ENCODE measurements around the gene KRTAP5-3. TPM values are rescaled to one million over a fixed set of nuclear protein-coding genes. Genes with fewer than 3 reads are reported as not detected.
"Not testable (repeated sequence)": the region's sequence is repeated elsewhere in the genome, so short reads cannot be mapped to it uniquely, and the experiment has no call there.

KRTAP5-3 gene
- total RNA-seq, 1 donor from 2014 or later = not detected

GRCh38 chr11:1619449-1619848, 11.2 kb upstream of the KRTAP5-3 start:
- no peak for TF ChIP-seq CTCF (conservative IDR thresholded peaks at IDR 0.05; ENCODE audit: low read depth, low read length)
- DNase-seq (ENCODE audit: low read depth) = no peak

DNA sequence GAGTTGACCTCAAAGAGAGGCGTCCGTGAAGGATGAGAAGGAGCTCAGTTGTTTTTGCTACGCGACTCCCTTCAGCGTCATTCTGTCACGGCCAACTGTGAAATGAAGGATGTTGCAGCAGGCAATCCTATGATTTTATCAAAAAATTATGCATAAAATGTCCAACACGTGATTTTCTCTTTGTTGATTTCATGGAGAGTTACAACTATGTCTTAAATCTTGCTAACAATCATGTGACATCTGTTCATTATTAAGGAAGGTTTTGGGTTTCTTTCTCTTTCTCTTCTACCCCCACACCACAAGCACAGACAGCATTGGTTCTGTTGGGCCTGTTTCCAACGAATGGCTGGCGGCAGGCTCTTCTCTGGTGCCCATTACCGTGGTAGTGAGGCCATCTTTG, 10.0 kb upstream of the KRTAP5-3 start:
- no peak for TF ChIP-seq CTCF (conservative IDR thresholded peaks at IDR 0.05; ENCODE audit: low read depth, low read length)
- DNase-seq (ENCODE audit: low read depth) = no peak
- no peak overlapping the region for H3K4me3 ChIP-seq (ENCODE audit: low read depth, low read length)

More at GRCh38 chr11:1619449-1619848, 11.2 kb upstream of the KRTAP5-3 start:
- no peak overlapping the region for H3K4me3 ChIP-seq (ENCODE audit: low read depth, low read length)

DNA sequence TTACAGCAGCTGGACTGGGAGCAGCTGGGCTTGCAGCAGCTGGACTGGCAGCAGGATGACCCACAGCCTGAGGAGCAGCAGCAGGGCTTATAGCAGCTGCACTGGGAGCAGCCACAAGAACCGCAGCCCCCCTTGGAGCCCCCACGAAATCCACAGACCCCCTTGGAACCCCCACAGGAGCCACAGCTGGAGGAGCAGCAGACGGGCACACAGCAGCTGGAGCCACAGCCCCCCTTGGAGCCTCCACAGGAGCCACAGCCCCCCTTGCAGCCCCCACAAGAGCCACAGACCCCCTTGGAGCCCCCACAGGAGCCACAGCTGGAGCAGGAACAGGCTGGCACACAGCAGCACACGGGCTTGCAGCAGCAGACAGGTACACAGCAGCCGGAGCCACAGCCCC, 362 bp downstream of the KRTAP5-3 start:
- H3K4me3 ChIP-seq (ENCODE audit: low read depth, low read length) = not testable (repeated sequence)

GRCh38 chr11:1607156-1607845, 962 bp downstream of the KRTAP5-3 start:
- not testable (repeated sequence) for H3K4me3 ChIP-seq (ENCODE audit: low read depth, low read length); DNase-seq (ENCODE audit: low read depth)

More for the DNA sequence above, 362 bp downstream of the KRTAP5-3 start:
- DNase-seq (ENCODE audit: low read depth) = not testable (repeated sequence)

DNA sequence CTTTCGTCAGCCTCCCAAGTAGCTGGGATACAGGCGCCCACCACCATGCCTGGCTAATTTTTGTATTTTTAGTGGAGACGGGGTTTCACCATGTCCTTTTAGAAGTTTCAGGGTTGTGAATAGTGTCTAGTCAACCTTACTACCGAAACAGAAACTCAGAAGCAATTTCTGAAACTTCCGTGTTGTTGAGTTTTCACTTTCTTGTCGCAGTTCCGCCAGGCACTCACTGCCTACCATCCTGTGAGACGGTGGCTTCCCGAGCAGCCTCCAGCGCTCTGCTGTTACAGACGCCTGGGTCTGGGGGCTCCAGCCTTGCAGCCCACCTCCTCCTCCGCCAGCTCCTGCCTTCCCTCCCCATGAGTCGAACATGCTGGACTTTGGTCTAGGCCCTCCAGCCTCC, 2.3 kb downstream of the KRTAP5-3 start:
- not testable (repeated sequence) for DNase-seq (ENCODE audit: low read depth); H3K4me3 ChIP-seq (ENCODE audit: low read depth, low read length)

DNA sequence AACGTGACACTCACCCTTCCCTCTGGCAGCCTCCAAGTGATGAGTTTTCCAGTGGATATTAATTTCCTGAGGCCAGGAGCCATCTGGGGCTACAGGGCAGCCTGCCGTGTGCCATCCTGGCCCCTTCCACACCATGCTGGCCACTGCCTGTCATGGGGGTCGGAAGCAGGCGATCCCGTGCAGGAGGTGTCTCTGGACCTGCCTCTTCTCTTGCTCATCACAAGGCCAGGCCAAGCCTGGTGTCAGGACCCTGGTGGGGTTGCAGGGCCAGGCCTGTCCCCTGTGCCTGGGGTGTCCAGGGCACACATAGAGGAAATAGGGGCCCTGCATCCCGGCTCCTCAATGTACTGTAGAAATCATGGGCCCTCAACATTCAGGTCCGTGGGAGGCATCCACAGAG, 3.6 kb downstream of the KRTAP5-3 start:
- no peak for TF ChIP-seq CTCF (conservative IDR thresholded peaks at IDR 0.05; ENCODE audit: low read depth, low read length)
- no peak overlapping the region for H3K4me3 ChIP-seq (ENCODE audit: low read depth, low read length)
- no peak for DNase-seq (ENCODE audit: low read depth)

DNA sequence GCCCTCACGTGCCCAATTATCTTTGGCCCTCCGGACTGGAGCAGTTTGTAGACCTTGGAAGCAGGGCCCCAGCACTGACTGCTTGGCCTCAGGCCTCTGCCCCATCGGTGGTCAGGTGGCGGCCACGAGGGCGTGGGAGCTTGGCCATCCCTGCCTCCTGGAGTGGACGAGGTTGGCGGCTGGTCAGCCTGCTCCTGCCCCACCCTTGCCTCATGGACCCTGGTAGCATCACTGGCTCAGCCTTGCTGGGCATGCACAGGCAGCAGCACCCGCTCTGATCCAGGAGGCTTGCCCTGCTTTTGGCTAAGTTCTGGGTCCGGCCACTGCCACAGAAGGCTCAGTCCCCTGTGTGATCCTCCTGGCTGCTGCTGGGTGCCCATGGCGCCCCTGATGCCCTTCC, 4.1 kb downstream of the KRTAP5-3 start:
- no peak for DNase-seq (ENCODE audit: low read depth)
- H3K4me3 ChIP-seq (ENCODE audit: low read depth, low read length) = no peak overlapping the region
- TF ChIP-seq CTCF (conservative IDR thresholded peaks at IDR 0.05; ENCODE audit: low read depth, low read length) = no peak

- no peak for TF ChIP-seq CTCF (conservative IDR thresholded peaks at IDR 0.05; ENCODE audit: low read depth, low read length)
- DNase-seq (ENCODE audit: low read depth) = no peak
- H3K4me3 ChIP-seq (ENCODE audit: low read depth, low read length) = no peak overlapping the region
Measured at GRCh38 chr11:1603629-1604028, 4.6 kb downstream of the KRTAP5-3 start.

DNA sequence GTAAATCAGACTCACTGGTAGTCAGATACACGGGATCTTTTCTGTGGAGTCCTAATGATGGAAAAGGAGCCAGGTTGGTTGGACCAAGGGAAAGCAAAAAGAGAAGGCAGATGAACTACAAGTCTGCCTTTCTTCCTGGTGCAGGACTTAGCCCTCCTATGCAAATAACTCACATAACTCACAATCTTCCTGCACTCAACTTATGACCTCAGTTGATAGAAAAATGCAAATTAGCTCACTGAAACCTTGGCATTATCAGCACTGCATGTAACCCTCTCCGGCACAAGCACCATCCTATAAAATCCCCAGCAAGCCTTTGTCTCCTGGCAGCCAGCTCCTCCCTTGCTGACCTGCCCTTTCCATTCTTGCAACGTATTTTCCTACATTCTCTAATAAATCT, 6.6 kb downstream of the KRTAP5-3 start:
- H3K4me3 ChIP-seq (ENCODE audit: low read depth, low read length); DNase-seq (ENCODE audit: low read depth): not testable (repeated sequence)

All from epithelial cell of proximal tubule (primary cell).